GM10248 (cell line): ENCODE measurements around the gene IAH1.
"Not testable (repeated sequence)": the region's sequence is repeated elsewhere in the genome, so short reads cannot be mapped to it uniquely, and the experiment has no call there.

Experiments
- CTCF ChIA-PET: fragments of 300-600 bp; sonication (Branson Sonifier 250); formaldehyde crosslinking; extraction: SDS; loops from one replicate; lab custom pipeline; 2021; ENCODE audit warnings: antibody characterized with exemption; lab: Yijun Ruan, JAX
- POLR2A ChIA-PET: fragments of 350-650 bp; sonication (Branson Sonifier 250); formaldehyde crosslinking; extraction: SDS; loops from one replicate; lab custom pipeline; 2020; ENCODE audit warnings: antibody characterized with exemption; lab: Yijun Ruan, JAX
- DNase-seq: peaks from one replicate; pipeline ENCODE4 v3.0.0; 2012; ENCODE audit errors: extremely low spot score
- TF ChIP-seq, protein P1 (sequence below): IDR thresholded peaks from 2 replicates; pipeline ENCODE4 v1.5.1; 2012; ENCODE audit warnings: mild to moderate bottlenecking, low read depth; ENCODE audit errors: extremely low read depth, missing control alignments, control extremely low read depth

Gene IAH1

DNA sequence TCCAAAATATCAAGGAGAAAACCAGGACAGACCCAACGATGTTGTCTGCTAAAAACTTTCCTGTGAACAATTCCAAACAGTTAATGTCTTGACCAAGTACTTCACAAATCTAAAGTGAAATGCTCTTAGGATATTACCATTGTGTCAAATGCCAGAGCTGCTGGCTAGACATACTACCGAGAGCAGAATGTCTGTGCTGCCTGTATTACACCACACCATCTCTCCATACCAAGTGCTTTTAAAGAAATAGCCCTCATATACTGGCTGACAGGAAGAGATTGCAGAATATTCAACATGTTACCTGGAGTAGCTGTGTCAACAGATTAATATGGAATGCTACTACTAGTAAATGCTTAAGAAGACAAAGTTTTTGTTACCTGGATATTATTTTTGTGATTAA is 18.6 kb downstream of the IAH1 start:
- ChIA-PET CTCF (interaction anchor here (0.9 to 1.3 kb wide), 3 partner anchors 15 to 22 kb away, joined by 3 to 4 read pairs (median 3); no protein-coding TSS in a partner anchor), POLR2A (no interaction called here)
- TF ChIP-seq, protein P1, sequence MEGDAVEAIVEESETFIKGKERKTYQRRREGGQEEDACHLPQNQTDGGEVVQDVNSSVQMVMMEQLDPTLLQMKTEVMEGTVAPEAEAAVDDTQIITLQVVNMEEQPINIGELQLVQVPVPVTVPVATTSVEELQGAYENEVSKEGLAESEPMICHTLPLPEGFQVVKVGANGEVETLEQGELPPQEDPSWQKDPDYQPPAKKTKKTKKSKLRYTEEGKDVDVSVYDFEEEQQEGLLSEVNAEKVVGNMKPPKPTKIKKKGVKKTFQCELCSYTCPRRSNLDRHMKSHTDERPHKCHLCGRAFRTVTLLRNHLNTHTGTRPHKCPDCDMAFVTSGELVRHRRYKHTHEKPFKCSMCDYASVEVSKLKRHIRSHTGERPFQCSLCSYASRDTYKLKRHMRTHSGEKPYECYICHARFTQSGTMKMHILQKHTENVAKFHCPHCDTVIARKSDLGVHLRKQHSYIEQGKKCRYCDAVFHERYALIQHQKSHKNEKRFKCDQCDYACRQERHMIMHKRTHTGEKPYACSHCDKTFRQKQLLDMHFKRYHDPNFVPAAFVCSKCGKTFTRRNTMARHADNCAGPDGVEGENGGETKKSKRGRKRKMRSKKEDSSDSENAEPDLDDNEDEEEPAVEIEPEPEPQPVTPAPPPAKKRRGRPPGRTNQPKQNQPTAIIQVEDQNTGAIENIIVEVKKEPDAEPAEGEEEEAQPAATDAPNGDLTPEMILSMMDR = no peak
- no peak for DNase-seq

DNA sequence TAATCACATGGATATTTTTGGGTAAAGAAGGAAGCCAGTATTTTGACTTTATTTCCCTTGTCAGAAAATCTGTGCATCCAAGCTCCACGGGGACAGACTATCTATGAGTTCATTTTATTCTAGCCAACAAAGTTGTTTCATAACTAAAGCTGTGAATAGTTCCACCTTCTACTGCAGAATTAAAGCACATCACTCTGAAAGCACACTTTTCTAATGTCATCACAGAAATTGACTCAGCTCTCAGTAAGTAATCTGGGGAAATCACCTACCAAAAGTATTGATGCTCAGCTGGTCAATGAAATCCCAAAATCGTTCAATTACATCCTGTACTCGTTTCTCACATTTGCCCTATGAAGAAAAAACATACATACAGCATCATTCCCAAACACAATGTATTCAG is 19.1 kb downstream of the IAH1 start:
- DNase-seq = no peak
- CTCF ChIA-PET = interaction anchor here (0.9 to 1.3 kb wide), 4 partner anchors 10 to 22 kb away, joined by 3 to 5 read pairs (median 4); no protein-coding TSS in a partner anchor
- TF ChIP-seq, protein P1 = no peak
- POLR2A ChIA-PET = interaction anchor here (0.6 kb wide), 1 partner anchor 14 kb away, joined by 5 read pairs; no protein-coding TSS in a partner anchor

DNA sequence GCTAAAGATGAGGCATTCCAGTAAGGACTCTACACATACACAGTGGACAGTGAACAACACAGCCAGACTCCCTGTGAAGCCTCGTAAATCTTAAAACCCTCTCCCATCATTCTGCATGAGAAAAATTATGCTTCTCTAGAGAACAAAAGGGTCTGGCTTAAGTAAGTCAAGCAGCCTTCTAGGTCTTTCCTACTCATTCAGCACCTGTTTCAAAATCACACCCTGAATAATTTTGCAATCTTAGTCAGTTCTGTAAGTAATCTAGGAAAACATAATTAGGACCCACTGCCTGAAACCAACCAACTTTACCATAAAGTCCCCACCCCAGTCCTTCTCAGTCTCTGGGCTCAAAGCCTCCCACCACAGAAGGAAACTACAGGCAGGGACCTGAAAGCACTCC is 19.7 kb downstream of the IAH1 start:
- DNase-seq = no peak
- POLR2A ChIA-PET = interaction anchor here (0.6 kb wide), 1 partner anchor 14 kb away, joined by 5 read pairs; no protein-coding TSS in a partner anchor
- TF ChIP-seq, protein P1 = no peak
- CTCF ChIA-PET = interaction anchor here (1.3 kb wide), 1 partner anchor 11 kb away, joined by 5 read pairs; no protein-coding TSS in a partner anchor

DNA sequence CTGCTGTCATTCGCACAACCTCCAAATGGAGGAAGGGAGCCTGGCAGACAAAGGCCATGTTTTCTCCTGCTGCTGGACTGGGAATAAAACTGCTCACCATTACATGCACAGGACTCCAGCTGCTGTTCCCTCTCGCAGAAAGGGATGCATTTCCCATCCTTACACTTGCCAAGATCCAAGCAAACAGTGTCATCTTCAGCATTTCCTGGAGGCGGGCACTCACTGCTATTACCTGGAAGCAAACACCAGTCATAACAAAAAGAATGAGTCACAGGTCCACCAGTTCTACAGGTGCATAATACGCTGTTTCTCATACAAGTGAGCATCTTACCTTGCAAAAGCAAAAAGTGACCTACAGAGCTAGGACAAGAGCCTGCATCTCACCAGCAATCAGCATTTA is 22.7 kb downstream of the IAH1 start:
- DNase-seq = no peak
- ChIA-PET POLR2A (no interaction called here), CTCF (no interaction called here)
- TF ChIP-seq, protein P1 = no peak

- no peak for DNase-seq
- POLR2A ChIA-PET = no interaction called here
- CTCF ChIA-PET = interaction anchor here (1.2 kb wide), 1 partner anchor 21 kb away, joined by 3 read pairs; no protein-coding TSS in a partner anchor
- TF ChIP-seq, protein P1 = no peak
These were observed 23.9 kb downstream of the IAH1 start for GRCh38 chr2:9498210-9498609.

DNA sequence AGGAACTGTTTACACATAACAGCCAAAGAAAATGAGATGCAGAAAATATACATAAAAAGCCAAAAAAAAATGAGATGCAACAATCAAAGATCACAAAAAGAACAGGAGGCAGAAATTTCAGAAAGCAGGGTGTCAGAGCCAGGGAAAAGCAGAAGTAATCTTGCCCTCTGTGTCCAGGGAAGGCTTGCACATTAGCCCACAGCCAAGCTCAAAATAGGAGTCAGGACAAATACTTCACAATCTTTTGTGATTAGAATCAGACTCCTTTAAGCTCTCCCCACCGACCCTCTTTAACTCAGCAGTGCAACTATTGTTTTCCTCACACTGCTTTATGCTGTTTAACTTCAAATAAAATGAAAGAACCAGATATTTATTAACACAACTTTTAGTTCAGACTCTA is 34.6 kb downstream of the IAH1 start:
- DNase-seq = no peak
- TF ChIP-seq, protein P1 = no peak
- ChIA-PET CTCF (interaction anchor here (1.1 to 1.5 kb wide), 3 partner anchors 9 to 21 kb away, joined by 3 to 5 read pairs (median 4); no protein-coding TSS in a partner anchor), POLR2A (no interaction called here)

- CTCF ChIA-PET = interaction anchor here (1.2 to 1.7 kb wide), 2 partner anchors 20 to 21 kb away, joined by 3 to 4 read pairs; no protein-coding TSS in a partner anchor
- POLR2A ChIA-PET, DNase-seq: not testable (repeated sequence)
These were observed 39.6 kb downstream of the IAH1 start for GRCh38 chr2:9513946-9514345.
